K562 (cell line): Measurements from ENCODE around the gene MYL12A. TPM values are rescaled to one million over a fixed set of nuclear protein-coding genes. Genes with fewer than 3 reads are reported as not detected.

Source experiments
- CXXC5 ChIP-seq: fragments of 250-450 bp; sonication (Bioruptor Pico); IDR thresholded peaks from 2 replicates; pipeline ENCODE4 v1.8.0; 2022; ENCODE audit warnings: inconsistent platforms, mild to moderate bottlenecking, moderate library complexity
- EGR1 ChIP-seq: fragments of 450-650 bp; conservative IDR thresholded peaks from 2 replicates; pipeline ENCODE4 v1.6.1; 2017; ENCODE audit warnings: mild to moderate bottlenecking
- HOXB6 ChIP-seq: fragments of 250-450 bp; sonication (Bioruptor Pico); IDR thresholded peaks from 2 replicates; pipeline ENCODE4 v1.5.1; 2022; ENCODE audit warnings: mild to moderate bottlenecking, borderline replicate concordance
- MBD2 ChIP-seq: sonication (generic); IDR thresholded peaks from 2 replicates; pipeline ENCODE4 v1.6.1; 2016; ENCODE audit warnings: low read depth, borderline replicate concordance
- POLR2G ChIP-seq: fragments of 200-400 bp; formaldehyde crosslinking; IDR thresholded peaks from 2 replicates; pipeline ENCODE4 v1.6.1; 2017; ENCODE audit warnings: low read depth, mild to moderate bottlenecking, antibody characterized with exemption, low read length, moderate library complexity
- RBM14 ChIP-seq: fragments of 200-400 bp; formaldehyde crosslinking; IDR thresholded peaks from 2 replicates; pipeline ENCODE4 v1.6.1; 2018; ENCODE audit warnings: low read depth, mild to moderate bottlenecking, low read length, moderate library complexity, borderline replicate concordance; ENCODE audit not compliant: insufficient read depth
- RBM34 ChIP-seq: fragments of 200-400 bp; formaldehyde crosslinking; IDR thresholded peaks from 2 replicates; pipeline ENCODE4 v1.6.1; 2018; ENCODE audit warnings: low read length, borderline replicate concordance; ENCODE audit not compliant: insufficient read depth
- SAFB ChIP-seq: fragments of 200-400 bp; formaldehyde crosslinking; IDR thresholded peaks from 2 replicates; pipeline ENCODE4 v1.6.1; 2017; ENCODE audit warnings: low read depth, low read length, borderline replicate concordance
- SUPT5H ChIP-seq: fragments of 450-650 bp; IDR thresholded peaks from 2 replicates; pipeline ENCODE4 v1.6.1; 2016
- TBL1XR1 ChIP-seq, 2 experiments: IDR thresholded peaks; 2 replicates each; pipeline ENCODE4 v1.6.1; 2012; ENCODE audit warnings: improper control_type of control experiment in 2 of 2, low read length in 2 of 2, mild to moderate bottlenecking in 1 of 2
- ZEB2 ChIP-seq: fragments of 450-650 bp; IDR thresholded peaks from 2 replicates; pipeline ENCODE4 v1.6.1; 2016
- ZNF165 ChIP-seq: fragments of 250-450 bp; sonication (Bioruptor Pico); IDR thresholded peaks from 2 replicates; pipeline ENCODE4 v1.4.0; 2020; ENCODE audit warnings: borderline replicate concordance
- ZNF174 ChIP-seq: fragments of 250-450 bp; sonication (Bioruptor Pico); IDR thresholded peaks from 2 replicates; pipeline ENCODE4 v1.4.0; 2020; ENCODE audit warnings: mild to moderate bottlenecking
- ZNF445 ChIP-seq: fragments of 250-450 bp; sonication (Bioruptor Pico); IDR thresholded peaks from 2 replicates; pipeline ENCODE4 v1.4.0; 2020; ENCODE audit warnings: low read depth, mild to moderate bottlenecking, moderate library complexity
- polyA plus RNA-seq, 8 experiments: library from polyadenylated mRNA; depleted of rRNA in 4 of 8; stranded (reverse) in 5 of 8; unstranded in 3 of 8; fragments of >200 nt; fragmentation: Nextera tagmentation in 2 of 8; fragmentation: Illumina TruSeq in 1 of 8; extraction: Ambion mirVana in 2 of 8; extraction: Trizol in 1 of 8; gene quantifications; 2 replicates each; pipeline versions ENCODE4 v1.2.1 to v1.2.3, GENCODE V29; 2011 to 2014; ENCODE audit warnings: inconsistent platforms in 1 of 8, missing spikeins in 1 of 8
- total RNA-seq, 7 experiments: library from RNA; depleted of rRNA in 6 of 7; stranded (reverse); fragments of >200 nt in 6 of 7; fragmentation: Illumina TruSeq in 2 of 7; extraction: Trizol in 2 of 7; gene quantifications; 2 replicates each; pipeline versions ENCODE4 v1.2.1 to v1.2.3, GENCODE V29; 2011 to 2021; ENCODE audit warnings: low replicate concordance in 1 of 7
- TF ChIP-seq, protein P1 (sequence below): sonication (generic); formaldehyde crosslinking; IDR thresholded peaks from 2 replicates; pipeline ENCODE4 v1.8.0; 2022; ENCODE audit warnings: missing genetic modification reagents, mild to moderate bottlenecking, borderline replicate concordance

The MYL12A gene
- total and polyA plus RNA-seq, 9 of the 15 experiments (the other 6 are each of a cell fraction or from before 2014, with no cell fraction given), result 308 to 1,031 (median 559) TPM

DNA sequence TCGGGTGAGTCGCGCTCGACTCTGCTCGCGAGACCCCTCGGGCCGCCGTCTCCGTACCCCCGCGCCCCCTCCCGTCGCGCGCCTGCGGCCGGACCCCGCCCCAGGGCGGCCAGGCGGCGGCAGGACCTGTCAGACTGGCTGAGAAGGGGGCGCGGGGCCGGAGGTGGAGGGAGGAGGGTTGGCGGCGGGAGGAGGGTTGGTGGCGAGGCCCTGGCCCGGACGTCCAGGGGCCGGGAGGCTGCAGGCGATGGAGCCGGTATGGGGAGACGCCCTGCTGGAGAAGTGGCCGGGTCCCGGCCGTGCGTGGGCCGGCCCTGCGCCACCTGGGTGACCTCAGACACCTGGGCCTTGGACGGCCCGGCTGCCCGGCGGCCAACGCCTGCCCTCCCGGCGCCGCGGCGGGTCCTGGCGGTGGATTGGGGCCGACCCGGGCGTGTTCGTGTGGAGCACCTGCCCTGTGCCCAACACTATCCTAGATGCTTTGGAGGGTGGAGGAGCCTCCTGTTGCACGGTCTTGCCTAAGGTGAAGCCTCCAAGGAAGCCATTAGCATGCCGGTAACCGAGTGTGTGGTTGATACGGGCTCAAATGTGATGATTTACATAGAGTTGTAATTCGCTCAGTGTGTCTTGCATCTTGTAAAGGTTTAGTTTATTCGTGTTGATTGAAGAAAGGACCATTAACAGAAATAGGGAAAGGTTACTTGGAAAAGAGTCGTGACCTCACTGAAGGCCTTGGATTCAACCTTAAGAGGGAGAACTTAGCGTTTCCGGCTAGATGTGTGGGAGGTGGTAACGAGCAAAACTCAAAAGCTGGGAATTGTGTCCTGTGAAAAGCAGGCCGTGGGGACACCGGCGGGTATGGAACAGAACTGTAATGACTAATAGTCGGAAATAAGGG lies 14.9 kb downstream of the MYL12A start (continued):
- TF ChIP-seq ZNF174 (CRISPR knock-in tag), result no peak
- TF ChIP-seq HOXB6, result no peak
- 0 out of 2 replicates have a peak, but pooled peaks have one; percentile 16 for TF ChIP-seq SUPT5H
- TF ChIP-seq EGR1, result peak; percentile 34; the same call in 1 of the 2 replicates
- 0 out of 2 replicates have a peak, but pooled peaks have one; percentile 35 for TF ChIP-seq ZNF445 (CRISPR knock-in tag)
- no peak for TF ChIP-seq TBL1XR1 (IDR thresholded peaks at IDR 0.05; ENCODE audit: low read length in 2 of 2)
- peak; percentile 47 for TF ChIP-seq POLR2G
- no peak for TF ChIP-seq MBD2
- 0 out of 2 replicates have a peak, but pooled peaks have one; percentile 71 for TF ChIP-seq RBM14
- TF ChIP-seq, protein P1, sequence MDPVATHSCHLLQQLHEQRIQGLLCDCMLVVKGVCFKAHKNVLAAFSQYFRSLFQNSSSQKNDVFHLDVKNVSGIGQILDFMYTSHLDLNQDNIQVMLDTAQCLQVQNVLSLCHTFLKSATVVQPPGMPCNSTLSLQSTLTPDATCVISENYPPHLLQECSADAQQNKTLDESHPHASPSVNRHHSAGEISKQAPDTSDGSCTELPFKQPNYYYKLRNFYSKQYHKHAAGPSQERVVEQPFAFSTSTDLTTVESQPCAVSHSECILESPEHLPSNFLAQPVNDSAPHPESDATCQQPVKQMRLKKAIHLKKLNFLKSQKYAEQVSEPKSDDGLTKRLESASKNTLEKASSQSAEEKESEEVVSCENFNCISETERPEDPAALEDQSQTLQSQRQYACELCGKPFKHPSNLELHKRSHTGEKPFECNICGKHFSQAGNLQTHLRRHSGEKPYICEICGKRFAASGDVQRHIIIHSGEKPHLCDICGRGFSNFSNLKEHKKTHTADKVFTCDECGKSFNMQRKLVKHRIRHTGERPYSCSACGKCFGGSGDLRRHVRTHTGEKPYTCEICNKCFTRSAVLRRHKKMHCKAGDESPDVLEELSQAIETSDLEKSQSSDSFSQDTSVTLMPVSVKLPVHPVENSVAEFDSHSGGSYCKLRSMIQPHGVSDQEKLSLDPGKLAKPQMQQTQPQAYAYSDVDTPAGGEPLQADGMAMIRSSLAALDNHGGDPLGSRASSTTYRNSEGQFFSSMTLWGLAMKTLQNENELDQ (CRISPR knock-in tag), result no peak
- TF ChIP-seq SAFB, result 0 out of 2 replicates have a peak, but pooled peaks have one; percentile 34
- TF ChIP-seq RBM34, result 0 out of 2 replicates have a peak, but pooled peaks have one; percentile 15
- peak; percentile 50; the same call in 1 of the 2 replicates for TF ChIP-seq ZEB2
- 0 out of 2 replicates have a peak, but pooled peaks have one; percentile 11 for TF ChIP-seq ZNF165 (CRISPR knock-in tag)
- no peak for TF ChIP-seq CXXC5
